H9 (cell line): ENCODE data around the gene RHBDF1. TPM values are rescaled to one million over a fixed set of nuclear protein-coding genes. Genes with fewer than 3 reads are reported as not detected.
A peak's percentile ranks its signal among the peaks of the same experiment; 100 is the strongest.

ENCODE experiments used
- DNase-seq: peaks from one replicate; pipeline ENCODE4 v3.0.0-alpha.2; 2017
- H2AFZ ChIP-seq: one replicate; pipeline ENCODE4 v1.6.1; 2013; ENCODE audit warnings: mild to moderate bottlenecking, low read length, control low read depth, moderate library complexity
- H2AK5ac ChIP-seq: 2 replicates; pipeline ENCODE4 v1.6.1; 2013; ENCODE audit warnings: low read length, control low read depth, mixed read lengths; ENCODE audit not compliant: insufficient read length
- H2BK120ac ChIP-seq: one replicate; pipeline ENCODE4 v1.6.1; 2013; ENCODE audit warnings: low read depth, mild to moderate bottlenecking, low read length, control low read depth, inconsistent platforms; ENCODE audit not compliant: poor library complexity, severe bottlenecking
- H2BK12ac ChIP-seq: 2 replicates; pipeline ENCODE4 v1.6.1; 2013; ENCODE audit warnings: low read length, control low read depth, mixed read lengths, low read depth; ENCODE audit not compliant: insufficient read length
- H2BK15ac ChIP-seq: 2 replicates; pipeline ENCODE4 v1.6.1; 2013; ENCODE audit warnings: low read depth, low read length, control low read depth
- H2BK20ac ChIP-seq: one replicate; pipeline ENCODE4 v1.6.1; 2013; ENCODE audit warnings: low read depth, mild to moderate bottlenecking, low read length, control low read depth, inconsistent platforms; ENCODE audit not compliant: poor library complexity, severe bottlenecking
- H2BK5ac ChIP-seq: 2 replicates; pipeline ENCODE4 v1.6.1; 2013; ENCODE audit warnings: low read length, control low read depth, mixed read lengths; ENCODE audit not compliant: insufficient read length
- H3K14ac ChIP-seq: 2 replicates; pipeline ENCODE4 v1.6.1; 2013; ENCODE audit warnings: low read length, control low read depth; ENCODE audit not compliant: insufficient read depth
- H3K18ac ChIP-seq: 2 replicates; pipeline ENCODE4 v1.6.1; 2013; ENCODE audit warnings: low read depth, mild to moderate bottlenecking, mixed read lengths, low read length, control low read depth; ENCODE audit not compliant: insufficient read length
- H3K23ac ChIP-seq: 2 replicates; pipeline ENCODE4 v1.6.1; 2013; ENCODE audit warnings: low read length, control low read depth, mixed read lengths, low read depth; ENCODE audit not compliant: insufficient read length
- H3K23me2 ChIP-seq: 2 replicates; pipeline ENCODE4 v1.6.1; 2013; ENCODE audit warnings: low read depth, mild to moderate bottlenecking, mixed read lengths, low read length, control low read depth; ENCODE audit not compliant: insufficient read length, poor library complexity, severe bottlenecking
- H3K27ac ChIP-seq: 2 replicates; pipeline ENCODE4 v1.5.1; 2013; ENCODE audit warnings: low read length, control low read depth, mixed read lengths, low read depth; ENCODE audit not compliant: insufficient read length
- H3K27me3 ChIP-seq: 2 replicates; pipeline ENCODE4 v1.6.1; 2013; ENCODE audit warnings: low read length, control low read depth, inconsistent platforms; ENCODE audit not compliant: insufficient read depth
- H3K4ac ChIP-seq: 2 replicates; pipeline ENCODE4 v1.6.1; 2013; ENCODE audit warnings: low read depth, mild to moderate bottlenecking, control low read depth, inconsistent platforms, low read length, moderate library complexity
- H3K4me1 ChIP-seq: 2 replicates; pipeline ENCODE4 v1.6.1; 2013; ENCODE audit warnings: low read length, control low read depth, inconsistent platforms; ENCODE audit not compliant: insufficient read depth
- H3K4me2 ChIP-seq: 2 replicates; pipeline ENCODE4 v1.6.1; 2013; ENCODE audit warnings: low read length, control low read depth, mixed read lengths; ENCODE audit not compliant: insufficient read length, insufficient read depth
- H3K56ac ChIP-seq: 2 replicates; pipeline ENCODE4 v1.6.1; 2013; ENCODE audit warnings: low read depth, mild to moderate bottlenecking, mixed read lengths, low read length, control low read depth; ENCODE audit not compliant: insufficient read length
- H3K79me1 ChIP-seq: 2 replicates; pipeline ENCODE4 v1.6.1; 2013; ENCODE audit warnings: low read depth, mild to moderate bottlenecking, moderate library complexity, low read length, control low read depth, inconsistent platforms; ENCODE audit not compliant: insufficient read depth, poor library complexity, severe bottlenecking
- H3K79me2 ChIP-seq: 2 replicates; pipeline ENCODE4 v1.6.1; 2013; ENCODE audit warnings: low read length, control low read depth, inconsistent platforms; ENCODE audit not compliant: insufficient read depth
- H3K9ac ChIP-seq: 2 replicates; pipeline ENCODE4 v1.6.1; 2013; ENCODE audit warnings: low read length, control low read depth, mixed read lengths; ENCODE audit not compliant: insufficient read length; ENCODE audit errors: extremely low read depth
- H3K9me3 ChIP-seq: one replicate; pipeline ENCODE4 v1.6.1; 2013; ENCODE audit warnings: low read depth, low read length, inconsistent platforms; ENCODE audit not compliant: control insufficient read depth
- H3T11ph ChIP-seq: one replicate; pipeline ENCODE4 v1.6.1; 2013; ENCODE audit warnings: mild to moderate bottlenecking, low read length, control low read depth, inconsistent platforms
- H4K20me1 ChIP-seq: one replicate; pipeline ENCODE4 v1.6.1; 2013; ENCODE audit not compliant: control insufficient read depth, insufficient read length, insufficient read depth
- H4K5ac ChIP-seq: 2 replicates; pipeline ENCODE4 v1.6.1; 2013; ENCODE audit warnings: low read depth, mild to moderate bottlenecking, mixed read lengths, low read length, control low read depth; ENCODE audit not compliant: insufficient read length
- H4K8ac ChIP-seq: replicated peaks from 2 replicates; pipeline ENCODE4 v1.6.1; 2013; ENCODE audit warnings: low read length, control low read depth, mixed read lengths, low read depth; ENCODE audit not compliant: insufficient read length
- H4K91ac ChIP-seq: 2 replicates; pipeline ENCODE4 v1.6.1; 2013; ENCODE audit warnings: low read depth, mild to moderate bottlenecking, moderate library complexity, mixed read lengths, low read length, control low read depth; ENCODE audit not compliant: insufficient read length
- H3K27ac Mint-ChIP-seq, 3 experiments: 2 replicates in 2 of 3; 3 replicates in 1 of 3; pipeline ENCODE4 v1.8.0; 2020 to 2021; ENCODE audit warnings: mixed read lengths in 3 of 3, mild to moderate bottlenecking in 1 of 3, moderate library complexity in 1 of 3
- H3K27me3 Mint-ChIP-seq: 2 replicates; pipeline ENCODE4 v1.8.0; 2021; ENCODE audit warnings: low read depth, mild to moderate bottlenecking, moderate library complexity, mixed read lengths
- H3K36me3 Mint-ChIP-seq, 3 experiments: 2 replicates in 2 of 3; 3 replicates in 1 of 3; pipeline ENCODE4 v1.8.0; 2020 to 2021; ENCODE audit warnings: low read depth in 3 of 3, mixed read lengths in 3 of 3; ENCODE audit not compliant: insufficient read depth in 1 of 3
- H3K4me1 Mint-ChIP-seq, 2 experiments: 2 replicates each; pipeline ENCODE4 v1.8.0; 2020; ENCODE audit warnings: mixed read lengths in 2 of 2
- H3K4me3 Mint-ChIP-seq, 2 experiments: 2 replicates in 1 of 2; 3 replicates in 1 of 2; pipeline ENCODE4 v1.8.0; 2020 to 2021; ENCODE audit warnings: mild to moderate bottlenecking in 2 of 2, mixed read lengths in 2 of 2, moderate library complexity in 1 of 2
- H3K9me3 Mint-ChIP-seq, 2 experiments: 2 replicates in 1 of 2; 3 replicates in 1 of 2; pipeline ENCODE4 v1.8.0; 2020; ENCODE audit warnings: mild to moderate bottlenecking in 2 of 2, mixed read lengths in 2 of 2, moderate library complexity in 1 of 2
- CTCF ChIP-seq: fragments of 200-600 bp; sonication (generic); conservative IDR thresholded peaks from 3 replicates; pipeline ENCODE4 v1.8.0; 2021; ENCODE audit warnings: antibody characterized with exemption, mild to moderate bottlenecking
- WGBS: extraction: QIAGEN DNeasy Blood & Tissue Kit; methylation state at CpG from one replicate; pipeline ENCODE4 v1.1.7; 2013; ENCODE audit warnings: missing lambda C conversion rate, low lambda C conversion rate, mixed read lengths; ENCODE audit not compliant: insufficient read length; ENCODE audit errors: extremely low coverage; 5-methylcytosine and 5-hydroxymethylcytosine counted together
- total RNA-seq: library from RNA; stranded (reverse); gene quantifications from 2 replicates; pipeline ENCODE4 v1.2.1, GENCODE V29; 2021

The RHBDF1 gene
- total RNA-seq, 1 experiment from 2014 or later: 34.6 TPM

GRCh38 chr16:120756-121155 is 48.3 kb upstream of the RHBDF1 start:
- Histone ChIP-seq H2AK5ac (no peak overlapping the region), H2BK20ac (no peak overlapping the region), H2AFZ (no peak overlapping the region), H3K79me1 (no peaks in the 10 kb centered on the region), H3T11ph (no peak overlapping the region), H3K18ac (no peak overlapping the region), H2BK5ac (no peak overlapping the region), H3K4me2 (no peak overlapping the region), H3K23ac (no peak overlapping the region), H4K5ac (no peak overlapping the region), H3K4ac (no peak overlapping the region), H3K4me1 (no peaks in the 10 kb centered on the region), H3K79me2 (no peaks in the 10 kb centered on the region), H4K20me1 (no peaks in the 10 kb centered on the region), H3K56ac (no peak overlapping the region), H2BK120ac (no peak overlapping the region), H3K27me3 (no peaks in the 10 kb centered on the region), H4K91ac (no peak overlapping the region), H3K23me2 (no peaks in the 10 kb centered on the region), H4K8ac (no peak overlapping the region), H3K9me3 (no peaks in the 10 kb centered on the region), H2BK15ac (no peak overlapping the region), H3K9ac (no peak overlapping the region), H3K27ac (no peak overlapping the region), H2BK12ac (no peak overlapping the region), H3K14ac (no peak overlapping the region)
- H3K9me3 Mint-ChIP-seq: no peaks in the 10 kb centered on the region
- H3K36me3 Mint-ChIP-seq: peaks cover 0 to 15% (median 10%) of the 10 kb centered on the region in 3 experiments; a peak in 5 of 7 replicates
- no peak for DNase-seq
- WGBS: no CpG with 5 or more reads among the region's 2 CpGs
- no peaks in the 10 kb centered on the region for H3K4me1 Mint-ChIP-seq
- H3K27ac Mint-ChIP-seq: peak overlapping the region in 1 of 3 experiments; percentile 64; a peak in 2 of 7 replicates
- no peak for TF ChIP-seq CTCF
- H3K4me3 Mint-ChIP-seq: no peak overlapping the region
- H3K27me3 Mint-ChIP-seq: no peaks in the 10 kb centered on the region
